IPS-20b (cell line): Measurements from ENCODE around the gene GPR21.

Experiments used
- H3K27ac ChIP-seq: one replicate; pipeline ENCODE4 v1.5.1; 2013; ENCODE audit warnings: low read length
- H3K27me3 ChIP-seq: 2 replicates; pipeline ENCODE4 v1.6.1; 2013; ENCODE audit warnings: mild to moderate bottlenecking, low read length, inconsistent platforms; ENCODE audit not compliant: insufficient read depth
- H3K36me3 ChIP-seq: 2 replicates; pipeline ENCODE4 v1.6.1; 2013; ENCODE audit warnings: low read depth, mild to moderate bottlenecking, inconsistent platforms, low read length, moderate library complexity; ENCODE audit not compliant: insufficient read depth
- H3K4me1 ChIP-seq: 2 replicates; pipeline ENCODE4 v1.6.1; 2013; ENCODE audit warnings: mild to moderate bottlenecking, control low read depth, inconsistent platforms, low read length, moderate library complexity; ENCODE audit not compliant: insufficient read depth
- H3K4me3 ChIP-seq: 2 replicates; pipeline ENCODE4 v1.5.1; 2013; ENCODE audit warnings: mild to moderate bottlenecking, low read length, inconsistent platforms
- H3K9ac ChIP-seq: 2 replicates; pipeline ENCODE4 v1.6.1; 2013; ENCODE audit warnings: low read depth, mild to moderate bottlenecking, inconsistent platforms, low read length, moderate library complexity
- H3K9me3 ChIP-seq: 2 replicates; pipeline ENCODE4 v1.6.1; 2013; ENCODE audit warnings: mild to moderate bottlenecking, low read depth, low read length, inconsistent platforms; ENCODE audit not compliant: insufficient read depth

Gene GPR21

GRCh38 chr9:123049589-123050222, 16.2 kb downstream of the GPR21 start:
- H3K36me3 ChIP-seq: peaks cover 9% of the 10 kb centered on the region
- no peaks in the 10 kb centered on the region for H3K9me3 ChIP-seq
- no peaks in the 10 kb centered on the region; the same call in 1 of the 2 replicates for H3K4me1 ChIP-seq
- H3K4me3 ChIP-seq: no peak overlapping the region
- H3K9ac ChIP-seq: no peak overlapping the region
- no peaks in the 10 kb centered on the region for H3K27me3 ChIP-seq
- H3K27ac ChIP-seq: no peak overlapping the region

- Histone ChIP-seq H3K4me3 (no peak overlapping the region), H3K4me1 (no peaks in the 10 kb centered on the region; the same call in 1 of the 2 replicates), H3K36me3 (peaks cover 15% of the 10 kb centered on the region), H3K9ac (no peak overlapping the region), H3K9me3 (no peaks in the 10 kb centered on the region), H3K27me3 (no peaks in the 10 kb centered on the region), H3K27ac (no peak overlapping the region)
These were observed 19.6 kb downstream of the GPR21 start for GRCh38 chr9:123053046-123053445.

GRCh38 chr9:123053711-123054110, 20.2 kb downstream of the GPR21 start:
- Histone ChIP-seq H3K4me1 (no peaks in the 10 kb centered on the region; the same call in 1 of the 2 replicates), H3K36me3 (peaks cover 15% of the 10 kb centered on the region), H3K27ac (no peak overlapping the region)

GRCh38 chr9:123058834-123059233, 25.4 kb downstream of the GPR21 start:
- Histone ChIP-seq H3K4me3 (no peak overlapping the region), H3K27me3 (no peaks in the 10 kb centered on the region), H3K4me1 (no peaks in the 10 kb centered on the region; the same call in 1 of the 2 replicates), H3K36me3 (peaks cover 35% of the 10 kb centered on the region), H3K27ac (no peak overlapping the region), H3K9me3 (no peaks in the 10 kb centered on the region), H3K9ac (no peak overlapping the region)

More at GRCh38 chr9:123053711-123054110, 20.2 kb downstream of the GPR21 start:
- H3K9me3 ChIP-seq: no peaks in the 10 kb centered on the region
- H3K4me3 ChIP-seq: no peak overlapping the region
- H3K27me3 ChIP-seq: no peaks in the 10 kb centered on the region
- H3K9ac ChIP-seq: no peak overlapping the region

GRCh38 chr9:123059472-123060220, 26.2 kb downstream of the GPR21 start:
- Histone ChIP-seq H3K4me1 (no peaks in the 10 kb centered on the region), H3K4me3 (no peak overlapping the region), H3K9ac (no peak overlapping the region), H3K27ac (no peak overlapping the region), H3K27me3 (no peaks in the 10 kb centered on the region), H3K36me3 (peaks cover 32% of the 10 kb centered on the region), H3K9me3 (no peaks in the 10 kb centered on the region)

- Histone ChIP-seq H3K36me3 (peaks cover 39% of the 10 kb centered on the region), H3K4me3 (no peak overlapping the region)
These were observed 27.7 kb downstream of the GPR21 start for GRCh38 chr9:123061216-123061615.

GRCh38 chr9:123062351-123063176, 29.1 kb downstream of the GPR21 start:
- no peaks in the 10 kb centered on the region for H3K9me3 ChIP-seq
- H3K36me3 ChIP-seq: peaks cover 53% of the 10 kb centered on the region
- no peaks in the 10 kb centered on the region for H3K27me3 ChIP-seq
- no peak overlapping the region for H3K27ac ChIP-seq
- H3K9ac ChIP-seq: no peak overlapping the region
- H3K4me1 ChIP-seq: no peaks in the 10 kb centered on the region
- no peak overlapping the region for H3K4me3 ChIP-seq

More at GRCh38 chr9:123061216-123061615, 27.7 kb downstream of the GPR21 start:
- no peak overlapping the region for H3K9ac ChIP-seq
- H3K9me3 ChIP-seq: no peaks in the 10 kb centered on the region
- H3K4me1 ChIP-seq: no peaks in the 10 kb centered on the region
- H3K27me3 ChIP-seq: no peaks in the 10 kb centered on the region
- H3K27ac ChIP-seq: no peak overlapping the region

GRCh38 chr9:123063177-123063598, 29.7 kb downstream of the GPR21 start:
- Histone ChIP-seq H3K36me3 (peaks cover 56% of the 10 kb centered on the region), H3K4me1 (no peaks in the 10 kb centered on the region), H3K27ac (no peak overlapping the region), H3K9ac (no peak overlapping the region), H3K9me3 (no peaks in the 10 kb centered on the region), H3K4me3 (no peak overlapping the region), H3K27me3 (no peaks in the 10 kb centered on the region)

- no peaks in the 10 kb centered on the region for H3K27me3 ChIP-seq
- no peak overlapping the region for H3K27ac ChIP-seq
- H3K4me3 ChIP-seq: no peak overlapping the region
- H3K9me3 ChIP-seq: no peaks in the 10 kb centered on the region
- no peak overlapping the region for H3K9ac ChIP-seq
- H3K36me3 ChIP-seq: peaks cover 58% of the 10 kb centered on the region
- no peaks in the 10 kb centered on the region for H3K4me1 ChIP-seq
These were observed 30.4 kb downstream of the GPR21 start for GRCh38 chr9:123063896-123064295.

GRCh38 chr9:123064716-123065115, 31.2 kb downstream of the GPR21 start:
- Histone ChIP-seq H3K9ac (no peak overlapping the region), H3K36me3 (peaks cover 53% of the 10 kb centered on the region), H3K27me3 (no peaks in the 10 kb centered on the region), H3K27ac (no peak overlapping the region), H3K4me3 (no peak overlapping the region), H3K4me1 (no peaks in the 10 kb centered on the region), H3K9me3 (no peaks in the 10 kb centered on the region)

- no peak overlapping the region for H3K27ac ChIP-seq
- H3K27me3 ChIP-seq: no peaks in the 10 kb centered on the region
- H3K9me3 ChIP-seq: no peaks in the 10 kb centered on the region
- H3K4me1 ChIP-seq: no peaks in the 10 kb centered on the region
- no peak overlapping the region for H3K9ac ChIP-seq
- no peak overlapping the region for H3K4me3 ChIP-seq
- H3K36me3 ChIP-seq: peaks cover 56% of the 10 kb centered on the region
These were observed 31.7 kb downstream of the GPR21 start for GRCh38 chr9:123065196-123065595.
